IPS DF 4.7 (cell line): ENCODE data around the gene ANO8.

Experiments used
- DNase-seq: peaks from one replicate; pipeline ENCODE4 v3.0.0-alpha.2; 2013; ENCODE audit warnings: low spot score; ENCODE audit errors: extremely low read depth

The ANO8 gene

GRCh38 chr19:17328517-17329365 is 5.9 kb downstream of the ANO8 start:
- no peak for DNase-seq

DNA sequence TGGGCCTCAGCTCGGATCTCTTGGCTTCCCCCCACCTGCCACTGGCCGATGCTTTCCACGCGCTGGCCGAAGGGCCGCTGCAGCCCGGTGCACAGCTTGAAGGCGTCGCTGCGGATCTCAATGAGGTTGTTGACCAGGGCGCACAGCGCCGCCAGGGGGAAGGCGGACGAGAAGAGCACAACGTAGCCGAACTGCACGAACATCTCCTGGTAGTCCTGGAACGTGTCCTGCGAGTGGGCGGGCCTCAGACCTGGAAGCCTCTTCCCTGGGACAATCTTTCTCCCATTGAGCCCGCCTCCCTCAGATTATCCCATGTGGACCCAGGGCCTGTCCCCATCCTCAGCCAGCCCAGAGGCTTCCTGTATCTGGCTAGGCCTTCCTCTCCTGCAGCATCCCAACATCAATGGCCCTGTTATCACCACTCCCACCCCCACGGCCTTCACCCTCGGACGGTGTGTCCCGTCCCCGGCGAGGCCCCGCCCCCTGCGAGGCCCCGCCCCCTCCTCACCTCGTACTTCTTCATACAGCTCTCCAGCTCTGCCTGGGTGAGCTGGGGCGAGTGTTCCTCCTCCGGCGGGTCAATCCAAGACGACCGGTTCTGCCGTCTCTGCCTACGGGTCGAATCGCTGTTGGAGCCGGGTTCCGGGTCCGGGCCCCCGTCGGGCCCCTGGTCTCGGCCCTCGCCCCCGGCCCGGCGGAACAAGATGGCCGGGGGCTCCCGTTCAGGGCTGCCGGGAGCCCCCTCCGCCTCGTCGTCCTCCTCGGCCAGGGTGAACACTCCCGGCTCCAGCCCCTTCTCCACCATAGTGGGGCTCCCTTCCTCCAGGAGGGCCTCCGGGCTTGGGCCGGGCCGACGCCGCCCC is 6.8 kb downstream of the ANO8 start:
- DNase-seq = no peak

DNA sequence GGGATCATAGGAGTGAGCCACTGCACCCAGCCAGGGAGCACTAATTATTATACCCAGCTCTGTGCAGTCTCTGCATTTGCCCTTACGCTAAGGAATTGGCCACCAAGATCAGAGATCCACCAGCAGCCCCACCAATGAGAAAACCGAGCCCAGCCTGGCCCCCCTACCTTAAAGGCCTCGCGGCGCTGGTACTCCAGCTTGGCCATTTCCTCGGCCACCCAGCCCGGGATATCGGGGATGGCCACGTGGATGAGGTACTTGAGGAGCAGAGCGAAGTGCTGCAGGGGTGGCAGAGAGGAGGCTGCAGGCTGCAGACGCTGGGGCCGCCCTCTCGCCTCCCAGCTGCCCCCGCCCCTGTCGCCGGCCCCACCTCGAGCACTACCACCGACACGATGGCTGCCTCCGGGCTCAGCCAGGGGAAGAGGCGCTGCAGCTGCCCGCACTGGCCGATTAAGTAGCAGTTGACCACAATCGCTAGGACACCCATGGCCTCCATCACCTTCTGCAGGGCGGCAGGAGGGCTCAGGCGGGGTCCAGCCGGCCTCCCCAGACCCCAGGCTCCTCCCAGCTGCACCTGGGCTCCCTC is 7.5 kb downstream of the ANO8 start:
- no peak for DNase-seq

GRCh38 chr19:17326595-17326966 is 8.1 kb downstream of the ANO8 start:
- DNase-seq = no peak

- no peak for DNase-seq
These were observed 8.6 kb downstream of the ANO8 start for GRCh38 chr19:17325881-17326594.

GRCh38 chr19:17325133-17325532 is 9.5 kb downstream of the ANO8 start:
- no peak for DNase-seq

DNA sequence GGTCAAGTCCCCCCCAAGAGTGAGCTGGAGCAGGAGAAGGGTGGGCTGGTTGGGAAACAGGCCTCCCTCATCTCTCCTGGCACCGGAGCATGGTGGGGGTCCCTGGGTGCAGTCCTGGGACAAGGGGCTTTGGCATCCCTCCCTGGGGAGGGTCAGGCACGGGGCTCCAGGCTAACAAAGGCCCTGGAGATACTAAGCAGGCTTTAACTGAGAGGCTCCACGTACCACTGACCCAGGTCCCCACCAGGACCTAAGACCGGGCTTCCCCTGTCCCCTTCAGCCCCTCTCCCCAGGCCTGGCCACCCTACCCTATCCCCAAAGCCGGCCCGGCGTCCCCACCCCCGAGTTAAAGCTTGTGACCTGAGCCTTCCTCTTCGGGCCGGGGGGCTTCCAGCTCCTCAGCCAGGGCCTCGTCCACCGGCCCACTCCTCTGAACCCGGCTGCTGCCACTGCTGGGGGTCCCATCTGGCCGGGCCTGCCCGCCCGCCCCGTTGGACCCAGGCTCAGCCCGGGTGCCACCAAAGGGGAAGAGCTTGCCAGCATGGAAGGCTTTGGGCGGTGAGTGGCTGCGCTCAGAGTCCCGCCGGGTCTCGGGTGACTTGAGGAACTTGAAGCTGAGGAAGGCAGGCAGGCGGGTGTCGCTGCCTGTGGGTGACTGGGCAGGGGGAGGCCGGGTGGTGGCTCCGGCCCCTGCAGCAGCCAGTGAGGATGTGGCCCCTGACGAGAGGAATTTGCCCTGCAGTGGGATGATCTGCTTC is 10.1 kb downstream of the ANO8 start:
- no peak for DNase-seq

- no peak for DNase-seq
These were observed 10.7 kb downstream of the ANO8 start for GRCh38 chr19:17323964-17324332.

DNA sequence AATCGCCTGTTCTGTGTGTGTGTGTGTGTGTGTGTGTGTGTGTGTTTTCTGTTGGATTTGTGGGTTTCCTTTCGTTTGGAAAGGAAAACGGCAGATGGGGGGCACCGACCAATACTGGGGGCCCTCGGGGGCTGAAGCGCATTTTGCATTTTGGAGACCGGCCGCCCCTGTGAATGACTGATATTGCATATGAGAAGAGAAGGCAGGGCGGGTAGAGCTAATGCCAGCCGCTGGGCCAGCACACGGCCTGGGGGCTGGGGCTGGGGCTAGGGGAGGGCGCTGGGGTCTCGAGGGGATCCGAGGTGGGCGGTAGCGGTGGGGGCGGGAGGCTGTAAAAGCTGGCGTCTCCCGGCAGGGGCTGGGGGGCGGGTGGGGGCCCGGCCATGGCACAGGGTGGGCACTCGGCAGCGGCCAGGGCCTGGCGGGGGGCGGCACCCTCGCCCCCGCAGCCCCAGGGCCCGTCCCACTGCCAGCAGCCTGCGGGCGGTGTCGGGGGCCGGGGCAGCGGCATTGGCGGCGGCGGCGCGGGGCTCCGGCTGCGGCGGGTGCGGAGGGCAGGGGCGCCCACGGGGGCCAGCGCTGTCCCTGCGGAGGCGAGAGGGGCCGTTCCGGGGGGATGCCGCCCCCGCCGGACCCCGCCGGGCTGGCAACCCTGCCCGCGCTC is 11.2 kb downstream of the ANO8 start:
- no peak for DNase-seq

DNA sequence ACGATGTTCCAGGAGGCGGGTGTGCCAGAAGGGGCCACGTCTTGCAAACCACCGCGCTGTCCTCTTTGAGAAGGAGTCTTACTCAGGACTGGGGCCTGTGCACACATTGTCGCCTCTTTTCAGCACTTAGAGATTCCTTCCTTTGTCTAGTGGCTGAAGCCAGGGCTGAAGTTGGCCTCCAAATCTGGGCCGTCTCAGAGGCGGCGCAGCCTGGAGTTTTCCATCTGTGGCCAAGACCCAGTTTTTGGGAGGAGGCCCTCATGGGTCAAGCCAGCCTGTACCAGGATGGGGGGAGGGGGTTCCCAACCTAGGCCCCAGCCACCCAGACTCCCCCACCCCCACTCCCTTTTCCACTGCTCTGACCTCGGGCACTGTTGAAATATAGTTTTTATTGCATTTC is 11.8 kb downstream of the ANO8 start:
- no peak for DNase-seq

DNA sequence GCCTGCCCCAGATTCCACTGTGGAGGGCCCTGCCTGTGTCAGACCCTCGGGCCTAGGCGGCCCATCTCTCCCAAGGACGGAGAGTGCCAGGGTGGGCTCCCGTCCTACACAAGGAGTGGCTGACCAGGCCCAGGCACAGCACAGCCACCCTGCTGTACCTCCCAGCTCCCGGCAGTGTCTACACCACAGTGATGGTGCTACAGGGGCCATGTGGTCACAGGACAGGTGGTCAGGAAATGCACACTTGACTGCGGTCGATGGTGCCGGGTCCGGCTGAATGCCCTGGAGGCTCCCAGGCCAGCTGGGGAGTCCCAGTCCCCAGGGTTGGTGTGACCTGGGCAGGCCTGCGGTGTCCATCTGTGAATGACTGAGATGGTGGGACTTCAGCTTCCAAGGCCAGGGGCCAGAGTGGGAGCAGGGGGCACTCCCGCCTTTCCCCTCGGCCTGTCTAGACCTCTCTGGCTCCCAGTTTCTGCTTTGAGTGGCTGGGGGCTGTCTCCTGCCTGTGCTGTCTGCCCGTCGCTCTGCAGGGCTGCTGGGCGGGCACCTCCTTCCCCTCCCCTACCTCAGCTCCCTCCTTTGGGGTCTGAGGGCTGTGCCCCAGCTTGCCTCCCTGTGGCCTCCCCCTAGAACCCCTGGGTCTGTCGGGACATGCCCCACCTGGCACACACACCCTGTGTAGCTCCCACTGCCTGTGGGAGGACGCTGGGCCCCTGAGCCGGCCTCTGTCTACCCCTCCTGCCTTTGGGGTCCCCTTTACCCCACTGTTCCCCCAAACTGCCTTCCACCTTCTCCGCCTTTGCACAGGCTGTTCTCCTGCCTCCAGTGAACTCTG is 12.8 kb downstream of the ANO8 start:
- no peak for DNase-seq

DNA sequence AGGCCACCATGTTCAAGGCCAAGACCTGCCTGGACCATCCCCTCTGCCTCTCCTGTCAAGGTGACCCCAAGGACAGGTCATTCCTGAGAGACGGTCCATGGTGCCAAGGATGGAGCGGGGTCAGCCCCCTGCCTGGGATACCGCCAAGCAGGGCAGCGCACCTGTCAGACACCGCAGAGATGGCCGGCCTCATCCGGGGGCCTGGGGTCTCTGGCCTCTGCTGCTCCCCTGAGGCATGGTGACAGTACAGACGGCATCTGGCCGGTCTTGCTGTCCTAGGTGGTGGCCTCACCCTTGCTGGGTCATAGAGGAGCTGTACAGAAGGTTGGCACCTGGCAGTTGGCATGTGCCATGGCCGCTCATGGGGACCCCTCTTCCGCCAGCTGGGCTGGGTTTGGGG is 14.2 kb downstream of the ANO8 start:
- no peak for DNase-seq

- no peak for DNase-seq
These were observed 15.0 kb downstream of the ANO8 start for GRCh38 chr19:17319473-17320238.

GRCh38 chr19:17318966-17319365 is 15.7 kb downstream of the ANO8 start:
- DNase-seq = no peak

DNA sequence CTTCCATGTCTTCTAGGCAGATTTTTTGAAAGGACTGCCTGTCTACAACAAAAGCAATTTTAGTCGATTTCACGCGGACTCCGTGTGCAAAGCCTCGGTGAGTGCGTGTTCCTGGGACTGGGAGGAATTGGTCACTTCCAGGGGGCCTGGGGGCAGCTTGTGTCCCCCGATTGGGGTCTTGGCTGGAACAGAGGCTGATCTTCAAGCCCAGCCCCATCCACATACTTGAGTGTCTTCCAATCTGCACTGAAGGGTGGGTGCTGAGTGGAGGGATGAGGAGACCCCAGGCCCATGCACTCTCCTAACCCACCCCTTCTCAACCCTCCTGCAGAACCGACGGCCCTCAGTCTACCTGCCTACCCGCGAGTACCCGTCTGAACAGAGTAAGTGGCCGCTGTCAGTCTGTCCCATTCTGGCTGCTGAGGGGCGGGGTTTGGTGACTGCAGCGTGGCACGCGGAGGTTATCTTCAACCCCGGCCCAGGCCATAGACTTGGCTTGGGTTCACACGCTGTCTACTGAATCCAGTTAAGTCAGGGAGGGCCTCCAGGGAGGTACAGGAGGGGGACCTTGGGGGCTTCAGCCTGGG is 20.6 kb downstream of the ANO8 start:
- no peak for DNase-seq

GRCh38 chr19:17312189-17313113 is 22.2 kb downstream of the ANO8 start:
- DNase-seq = no peak

- DNase-seq = no peak
These were observed 23.0 kb downstream of the ANO8 start for GRCh38 chr19:17311455-17312188.
